G401 (cell line): ENCODE data around the gene TMEM198. TPM values are rescaled to one million over a fixed set of nuclear protein-coding genes. Genes with fewer than 3 reads are reported as not detected.

ENCODE experiments used
- DNase-seq: peaks from one replicate; pipeline ENCODE4 v3.0.0-alpha.2; 2015; ENCODE audit warnings: low spot score
- in situ Hi-C: cut with HindIII; loops from 2 replicates; pipeline ENCODE4 v1.10.0; 2016; ENCODE audit warnings: low sequenced_read_pairs, mixed read lengths
- total RNA-seq: library from RNA; depleted of rRNA; stranded (reverse); fragments of >200 nt; shearing (Covaris generic); gene quantifications from 2 replicates; pipeline ENCODE4 v1.2.3, GENCODE V29; 2014; rRNA removed

The TMEM198 gene, protein sequence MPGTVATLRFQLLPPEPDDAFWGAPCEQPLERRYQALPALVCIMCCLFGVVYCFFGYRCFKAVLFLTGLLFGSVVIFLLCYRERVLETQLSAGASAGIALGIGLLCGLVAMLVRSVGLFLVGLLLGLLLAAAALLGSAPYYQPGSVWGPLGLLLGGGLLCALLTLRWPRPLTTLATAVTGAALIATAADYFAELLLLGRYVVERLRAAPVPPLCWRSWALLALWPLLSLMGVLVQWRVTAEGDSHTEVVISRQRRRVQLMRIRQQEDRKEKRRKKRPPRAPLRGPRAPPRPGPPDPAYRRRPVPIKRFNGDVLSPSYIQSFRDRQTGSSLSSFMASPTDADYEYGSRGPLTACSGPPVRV
- total RNA-seq, result 9.0 and 11.1 TPM in 2 replicates

GRCh38 chr2:219543596-219544358, at the start of gene TMEM198, which contains the start of gene CHPF:
TMEM198 (plus strand) TSS chr2:219544028; CDS start chr2:219544728, 700 bp downstream.
CHPF (minus strand) TSS chr2:219543809; CDS start chr2:219543538, 271 bp downstream.
- peak; percentile 96 for DNase-seq
- in situ Hi-C loops, result no loop called here

- DNase-seq, result no peak
- in situ Hi-C loops, result no loop called here
These were observed 48.8 kb upstream of the TMEM198 start for GRCh38 chr2:219494952-219495530.

GRCh38 chr2:219495531-219496122, 48.2 kb upstream of the TMEM198 start:
- peak; percentile 70 for DNase-seq
- in situ Hi-C loops, result no loop called here

DNA sequence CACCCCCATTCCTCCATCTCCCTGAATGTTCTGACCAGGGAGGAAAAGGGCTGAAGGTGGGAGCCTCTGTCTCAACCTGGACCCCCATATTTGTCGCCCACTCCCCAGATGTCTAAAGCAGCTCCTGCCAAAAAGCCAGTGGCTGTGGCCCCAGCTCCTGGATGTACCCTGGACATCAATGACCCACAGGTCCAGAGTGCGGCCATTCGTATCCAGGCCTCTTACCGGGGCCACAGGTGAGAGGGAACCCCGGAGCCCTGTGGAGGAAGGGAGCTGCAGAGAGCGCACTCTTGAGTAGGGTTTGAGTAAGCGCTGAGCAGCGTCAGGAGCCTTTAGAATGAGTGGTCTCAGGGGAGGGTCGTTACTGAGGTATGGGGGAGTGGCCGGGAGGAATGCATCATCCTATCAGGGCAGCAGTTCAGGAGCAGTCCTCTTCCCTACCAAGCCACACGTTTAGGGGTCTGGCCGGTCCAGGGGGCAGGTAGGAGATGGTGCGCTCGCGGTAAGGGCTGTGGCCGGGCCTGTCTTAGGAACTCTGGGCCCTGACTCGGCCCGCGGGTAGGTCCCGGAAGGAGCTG, 47.5 kb upstream of the TMEM198 start:
- in situ Hi-C loops, result no loop called here
- DNase-seq, result no peak

DNA sequence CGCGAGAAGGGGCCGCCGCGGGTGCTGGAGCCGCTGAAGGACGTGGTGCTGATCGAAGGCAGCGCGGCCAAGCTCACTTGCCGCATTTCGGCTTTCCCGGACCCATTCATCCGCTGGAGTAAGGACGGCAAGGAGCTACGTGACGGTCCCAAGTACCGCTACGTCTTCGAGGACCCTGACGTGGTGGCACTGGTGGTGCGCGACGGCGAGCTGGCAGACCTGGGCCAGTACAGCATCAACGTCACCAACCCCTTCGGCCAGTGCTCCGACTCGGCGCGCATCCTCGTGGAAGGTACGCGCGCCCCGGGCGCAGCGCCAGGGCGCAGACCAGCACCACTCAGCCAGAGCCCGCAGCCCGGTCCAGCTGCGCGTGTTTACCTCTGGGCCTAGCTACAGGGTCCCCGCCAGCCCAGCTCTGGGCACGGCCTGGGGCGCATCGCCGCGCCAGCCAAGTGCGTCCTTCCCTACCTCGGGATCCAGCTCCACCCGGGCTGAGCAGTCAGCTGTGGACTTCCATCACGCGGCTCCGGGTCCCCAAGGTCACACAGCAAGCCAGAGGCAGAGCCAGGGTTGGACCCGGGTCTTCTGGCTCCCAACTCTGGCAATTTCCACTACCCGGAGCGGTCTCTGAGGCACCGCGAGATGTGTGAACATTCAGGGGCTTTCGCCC, 46.9 kb upstream of the TMEM198 start:
- in situ Hi-C loops, result no loop called here
- DNase-seq, result no peak

DNA sequence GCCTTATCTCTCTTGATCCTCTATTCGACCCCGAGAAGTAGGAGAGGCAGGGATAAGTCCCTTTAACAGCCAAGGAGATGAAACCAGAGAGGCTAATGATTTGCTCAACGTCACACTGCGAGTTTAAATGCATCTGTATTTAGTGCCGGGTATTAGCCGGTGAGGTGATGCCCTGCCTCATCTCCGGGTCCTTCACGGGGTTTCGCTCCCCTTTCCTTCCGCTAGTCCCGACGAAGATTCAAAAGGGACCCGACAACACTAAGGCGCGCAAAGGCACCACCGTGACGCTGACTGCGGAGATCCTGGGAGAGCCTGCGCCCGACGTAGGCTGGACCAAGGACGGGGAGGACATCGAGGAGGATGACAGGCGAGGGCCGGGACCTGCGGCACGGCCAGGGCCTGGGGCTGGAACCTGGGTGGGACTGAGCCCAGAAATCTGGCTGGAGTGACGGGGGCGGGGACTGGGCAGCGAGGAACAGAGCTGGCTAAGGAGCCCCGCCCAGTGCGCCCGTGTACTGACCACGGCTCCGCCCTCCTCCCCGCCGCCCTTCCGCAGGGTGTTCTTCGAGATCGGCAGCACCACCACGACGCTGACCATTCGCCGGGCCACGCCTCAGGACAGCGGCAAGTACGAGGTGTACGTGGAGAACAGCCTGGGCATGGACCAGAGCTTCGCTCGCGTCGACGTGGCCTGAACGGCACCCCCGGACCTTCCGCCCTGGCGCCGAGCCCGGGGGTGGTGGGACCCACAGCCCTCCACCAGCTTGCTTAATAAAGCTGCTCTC, 46.1 kb upstream of the TMEM198 start:
- in situ Hi-C loops, result no loop called here
- no peak for DNase-seq

DNA sequence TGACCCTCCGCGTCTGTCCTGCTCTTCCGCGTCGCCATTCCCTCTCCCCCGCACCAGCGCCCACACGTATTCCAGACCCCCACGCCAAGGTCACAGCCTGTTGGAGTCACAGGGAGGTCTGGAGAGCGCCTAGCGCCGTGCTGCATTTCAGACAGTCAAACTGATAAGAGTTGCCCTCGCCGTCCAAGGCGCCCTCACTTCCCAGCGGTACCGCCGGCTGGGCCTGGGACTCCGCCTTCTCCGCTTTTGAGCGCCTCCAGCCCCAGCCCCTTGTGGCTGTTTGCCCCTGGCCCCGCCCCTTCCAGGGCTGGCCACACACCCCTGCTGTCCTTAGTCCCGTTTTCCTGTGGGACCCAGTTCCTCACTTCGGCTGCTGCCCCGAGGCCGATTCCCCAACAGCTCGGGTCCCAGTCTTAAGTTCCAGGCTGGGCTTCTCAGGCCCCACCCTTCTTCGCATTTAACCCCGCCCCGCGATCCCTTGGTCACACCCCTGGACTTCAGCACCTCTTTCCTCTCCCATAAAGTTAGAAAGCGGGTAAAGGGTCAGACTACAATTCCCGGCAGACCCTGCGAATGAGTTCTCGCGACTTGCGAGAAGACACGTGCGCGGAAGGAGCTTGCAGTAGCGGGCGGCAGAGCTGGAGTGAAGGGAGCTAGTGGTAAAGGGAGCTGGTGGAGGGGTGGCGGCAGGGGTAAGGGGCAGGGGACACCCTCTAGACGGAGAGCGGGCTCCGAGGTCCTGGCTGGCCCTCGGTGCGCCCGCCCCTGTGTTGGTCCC, 45.4 kb upstream of the TMEM198 start, which contains the start of gene GMPPA:
TSS of gene GMPPA (plus strand) at position 612 of the 778 bp plus-strand sequence. CDS start 1,085 bp downstream, outside the sequence.
- in situ Hi-C loops, result no loop called here

GRCh38 chr2:219499058-219499307, 44.8 kb upstream of the TMEM198 start:
- in situ Hi-C loops, result no loop called here
- DNase-seq, result no peak

More for the DNA sequence above, 45.4 kb upstream of the TMEM198 start, which contains the start of gene GMPPA:
- DNase-seq, result peak; percentile 97

GRCh38 chr2:219499555-219499954, 44.3 kb upstream of the TMEM198 start:
- in situ Hi-C loops, result no loop called here
- no peak for DNase-seq

GRCh38 chr2:219500135-219500534, 43.7 kb upstream of the TMEM198 start:
- DNase-seq, result no peak
- in situ Hi-C loops, result no loop called here

- DNase-seq, result no peak
- in situ Hi-C loops, result no loop called here
These were observed 42.0 kb upstream of the TMEM198 start for GRCh38 chr2:219501849-219502248.

- in situ Hi-C loops, result no loop called here
- no peak for DNase-seq
These were observed 41.2 kb upstream of the TMEM198 start for GRCh38 chr2:219502618-219503017.

DNA sequence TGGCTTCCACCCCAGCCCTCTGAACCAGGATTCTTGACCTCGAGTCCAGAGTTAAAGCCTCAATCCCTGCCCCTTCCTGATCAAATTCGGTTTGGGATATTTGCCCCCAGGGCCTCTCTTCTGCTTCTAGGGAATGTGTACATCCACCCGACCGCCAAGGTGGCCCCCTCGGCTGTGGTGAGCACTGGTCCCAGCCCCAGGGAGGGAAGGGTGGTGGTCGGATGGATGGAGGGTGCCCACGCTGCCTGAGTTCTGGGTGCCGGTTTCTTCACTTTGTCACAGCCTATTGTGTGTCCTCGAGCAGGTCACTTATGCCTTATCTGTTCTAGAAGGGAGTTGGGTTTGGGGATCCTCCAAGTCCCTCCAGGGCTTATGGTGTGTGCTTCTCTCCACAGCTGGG, 38.2 kb upstream of the TMEM198 start:
- in situ Hi-C loops, result no loop called here

DNA sequence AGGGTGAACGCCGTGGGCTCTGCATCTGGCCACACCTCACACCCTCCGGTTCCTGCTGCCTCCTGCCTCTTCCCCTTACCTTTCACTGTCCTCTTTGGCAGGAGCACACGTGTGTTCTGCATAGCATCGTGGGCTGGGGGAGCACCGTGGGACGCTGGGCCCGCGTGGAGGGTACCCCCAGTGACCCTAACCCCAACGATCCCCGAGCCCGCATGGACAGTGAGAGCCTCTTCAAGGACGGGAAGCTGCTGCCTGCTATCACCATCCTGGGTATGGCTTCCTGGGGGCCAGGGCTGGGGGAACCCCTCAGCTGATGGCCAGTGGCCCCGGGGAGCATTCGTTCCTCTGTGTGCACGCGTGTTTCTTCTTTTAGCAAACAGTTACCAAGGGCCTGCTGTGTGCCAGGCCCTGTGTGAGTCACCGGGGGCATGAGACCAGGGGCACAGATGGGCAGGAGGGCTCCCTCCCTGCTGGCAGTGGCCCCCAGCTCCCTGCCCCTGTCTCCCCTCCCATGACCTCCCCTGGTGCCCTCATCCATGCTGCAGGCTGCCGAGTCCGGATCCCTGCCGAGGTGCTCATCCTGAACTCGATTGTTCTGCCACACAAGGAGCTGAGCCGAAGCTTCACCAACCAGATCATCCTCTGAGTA, 37.6 kb upstream of the TMEM198 start:
- in situ Hi-C loops, result no loop called here
- DNase-seq, result no peak

More for the DNA sequence above, 38.2 kb upstream of the TMEM198 start:
- no peak for DNase-seq

- in situ Hi-C loops, result no loop called here
- DNase-seq, result peak; percentile 95
These were observed 36.9 kb upstream of the TMEM198 start for GRCh38 chr2:219506802-219507526.
